ENCODE measurements around the gene CKAP2L. TPM values are rescaled to one million over a fixed set of nuclear protein-coding genes. Genes with fewer than 3 reads are reported as not detected.

The CKAP2L gene
- total RNA-seq, 4 donors from 2014 or later, result 0.64 to 33.0 (median 2.2) TPM; not detected in 1

GRCh38 chr2:112756207-112756606, 8.2 kb downstream of the CKAP2L start:
- H3K27ac ChIP-seq, result no peak overlapping the region
- H3K4me3 ChIP-seq, result no peak overlapping the region
- WGBS, 2 donors (ENCODE audit: low coverage in 1 of 2), result 78 to 83% methylated on average over 3 of the region's 3 CpGs
- H3K4me1 ChIP-seq, result peaks cover 0 to 10% (median 5%) of the 10 kb centered on the region in 4 donors
- no peak for TF ChIP-seq POLR2AphosphoS5 (IDR thresholded peaks at IDR 0.05)
- no peak for TF ChIP-seq POLR2A (IDR thresholded peaks at IDR 0.05)
- no peak for TF ChIP-seq EP300 (IDR thresholded peaks at IDR 0.05; ENCODE audit: low read depth)
- TF ChIP-seq CTCF (IDR thresholded peaks at IDR 0.05), result no peak
- DNase-seq, result no peak
- intact Hi-C loops (cut with DNase I; ENCODE audit: low total_unique reads) (no loop called here), in situ Hi-C loops (cut with MboI; ENCODE audit: low pct_ligation_motif_present in 1 of 4, low pct_unique_long_range_greater_than_20kb in 1 of 4, low sequenced_read_pairs in 3 of 4) (loop anchor here in 2 of 4 donors (10.0 to 25.0 kb wide), 3 partner anchors 131 to 199 kb away; no protein-coding TSS in a partner anchor)
- no peaks in the 10 kb centered on the region for H3K27me3 ChIP-seq
- no peaks in the 10 kb centered on the region for H3K9me3 ChIP-seq
- H3K36me3 ChIP-seq, result no peaks in the 10 kb centered on the region

GRCh38 chr2:112755444-112755843, 9.0 kb downstream of the CKAP2L start:
- Histone ChIP-seq H3K4me3 (no peak overlapping the region), H3K36me3 (no peaks in the 10 kb centered on the region), H3K27ac (no peak overlapping the region), H3K27me3 (no peaks in the 10 kb centered on the region), H3K4me1 (peaks cover 0 to 12% (median 5%) of the 10 kb centered on the region in 4 donors), H3K9me3 (no peaks in the 10 kb centered on the region)
- no peak for DNase-seq
- in situ Hi-C loops (cut with MboI; ENCODE audit: low pct_ligation_motif_present in 1 of 4, low pct_unique_long_range_greater_than_20kb in 1 of 4, low sequenced_read_pairs in 3 of 4) (loop anchor here in 2 of 4 donors (10.0 to 25.0 kb wide), 3 partner anchors 132 to 199 kb away; no protein-coding TSS in a partner anchor), intact Hi-C loops (cut with DNase I; ENCODE audit: low total_unique reads) (no loop called here)
- 85 to 86% methylated on average over 4 of the region's 4 CpGs for WGBS, 2 donors (ENCODE audit: low coverage in 1 of 2)
- no peak for TF ChIP-seq POLR2A (IDR thresholded peaks at IDR 0.05)
- TF ChIP-seq EP300 (IDR thresholded peaks at IDR 0.05; ENCODE audit: low read depth), result no peak
- TF ChIP-seq POLR2AphosphoS5 (IDR thresholded peaks at IDR 0.05), result no peak
- TF ChIP-seq CTCF (IDR thresholded peaks at IDR 0.05), result no peak

GRCh38 chr2:112754564-112754963, 9.8 kb downstream of the CKAP2L start:
- in situ Hi-C loops (cut with MboI; ENCODE audit: low pct_ligation_motif_present in 1 of 4, low pct_unique_long_range_greater_than_20kb in 1 of 4, low sequenced_read_pairs in 3 of 4) (loop anchor here in 3 of 4 donors (5.0 to 25.0 kb wide), 4 partner anchors 133 to 200 kb away; no protein-coding TSS in a partner anchor), intact Hi-C loops (cut with DNase I; ENCODE audit: low total_unique reads) (no loop called here)
- no peak overlapping the region for H3K27ac ChIP-seq
- H3K4me1 ChIP-seq, result peaks cover 0 to 12% (median 5%) of the 10 kb centered on the region in 4 donors
- no peaks in the 10 kb centered on the region for H3K9me3 ChIP-seq
- DNase-seq, result no peak
- TF ChIP-seq POLR2A (IDR thresholded peaks at IDR 0.05) (no peak), POLR2AphosphoS5 (IDR thresholded peaks at IDR 0.05) (no peak), CTCF (IDR thresholded peaks at IDR 0.05) (no peak)
- no peak overlapping the region for H3K4me3 ChIP-seq
- no peaks in the 10 kb centered on the region for H3K27me3 ChIP-seq
- WGBS, 2 donors (ENCODE audit: low coverage in 1 of 2), result 97 to 100% methylated on average over 1 of the region's 1 CpG
- H3K36me3 ChIP-seq, result no peaks in the 10 kb centered on the region

- intact Hi-C loops (cut with DNase I; ENCODE audit: low total_unique reads), result loop anchor here (1.0 kb wide), 1 partner anchor 38 kb away; no protein-coding TSS in a partner anchor
Observed at GRCh38 chr2:112752667-112753066, 11.7 kb downstream of the CKAP2L start.

More at GRCh38 chr2:112752667-112753066, 11.7 kb downstream of the CKAP2L start:
- H3K27me3 ChIP-seq, result no peaks in the 10 kb centered on the region
- no peak for DNase-seq
- in situ Hi-C loops (cut with MboI; ENCODE audit: low pct_ligation_motif_present in 1 of 4, low pct_unique_long_range_greater_than_20kb in 1 of 4, low sequenced_read_pairs in 3 of 4), result loop anchor here in 3 of 4 donors (5.0 to 25.0 kb wide), 4 partner anchors 135 to 202 kb away; no protein-coding TSS in a partner anchor
- peaks cover 0 to 12% (median 5%) of the 10 kb centered on the region in 4 donors for H3K4me1 ChIP-seq
- H3K27ac ChIP-seq, result no peak overlapping the region
- TF ChIP-seq CTCF (IDR thresholded peaks at IDR 0.05), result no peak
- no peak for TF ChIP-seq POLR2AphosphoS5 (IDR thresholded peaks at IDR 0.05)
- TF ChIP-seq EP300 (IDR thresholded peaks at IDR 0.05; ENCODE audit: low read depth), result no peak
- TF ChIP-seq POLR2A (IDR thresholded peaks at IDR 0.05), result no peak
- no peaks in the 10 kb centered on the region for H3K36me3 ChIP-seq
- WGBS, 2 donors (ENCODE audit: low coverage in 1 of 2), result 74 to 81% methylated on average over 3 to 4 of the region's 4 CpGs
- H3K4me3 ChIP-seq, result no peak overlapping the region
- H3K9me3 ChIP-seq, result no peaks in the 10 kb centered on the region
